GM19023 (cell line): Measurements from ENCODE around the gene PXK.
"Not testable (repeated sequence)": the region's sequence is repeated elsewhere in the genome, so short reads cannot be mapped to it uniquely, and the experiment has no call there.

Source experiments
- ATAC-seq: cut with Tn5 transposase; IDR thresholded peaks from one replicate; pipeline ENCODE4 v1.9.1; 2021; ENCODE audit warnings: mild to moderate bottlenecking, moderate library complexity; ENCODE audit not compliant: unreplicated experiment

PXK gene

DNA sequence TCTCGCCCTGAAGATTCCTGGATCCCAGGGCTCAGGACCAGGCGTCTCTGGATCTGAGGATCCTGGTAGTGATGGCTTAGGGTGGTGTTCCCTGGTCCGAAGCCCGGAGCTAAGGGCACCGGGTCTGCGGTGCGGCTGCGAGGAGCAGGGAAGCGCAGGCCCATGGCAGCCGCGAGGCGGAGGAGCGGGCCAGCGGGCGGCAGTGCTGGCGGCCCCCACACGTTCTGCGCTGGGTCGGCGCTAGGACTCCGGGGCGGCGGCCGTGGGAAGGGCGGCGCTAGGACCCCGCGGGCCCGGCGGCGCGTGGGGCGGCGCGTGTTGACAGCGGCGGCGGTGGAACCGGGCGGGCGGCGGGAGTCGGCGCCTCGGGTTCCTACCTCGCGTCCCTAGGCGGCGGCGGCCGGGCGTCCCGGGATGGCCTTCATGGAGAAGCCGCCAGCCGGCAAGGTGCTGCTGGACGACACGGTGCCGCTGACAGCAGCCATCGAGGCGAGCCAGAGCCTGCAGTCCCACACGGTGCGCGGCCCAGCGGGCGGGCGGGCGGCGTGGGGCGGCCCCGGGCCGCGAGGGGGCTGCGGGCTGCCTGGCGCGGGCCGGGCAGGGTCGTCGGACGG is at the start of gene PXK:
PXK (plus strand) TSS at position 318 of the 614 bp plus-strand sequence; CDS start at position 415, 97 bp downstream.
- ATAC-seq: peak; percentile 94

- no peak for ATAC-seq
Observed at GRCh38 chr3:58285334-58285733, 47.4 kb upstream of the PXK start.

GRCh38 chr3:58287354-58287753 is 45.3 kb upstream of the PXK start:
- no peak for ATAC-seq

GRCh38 chr3:58288011-58288728 is 44.5 kb upstream of the PXK start:
- ATAC-seq: no peak

DNA sequence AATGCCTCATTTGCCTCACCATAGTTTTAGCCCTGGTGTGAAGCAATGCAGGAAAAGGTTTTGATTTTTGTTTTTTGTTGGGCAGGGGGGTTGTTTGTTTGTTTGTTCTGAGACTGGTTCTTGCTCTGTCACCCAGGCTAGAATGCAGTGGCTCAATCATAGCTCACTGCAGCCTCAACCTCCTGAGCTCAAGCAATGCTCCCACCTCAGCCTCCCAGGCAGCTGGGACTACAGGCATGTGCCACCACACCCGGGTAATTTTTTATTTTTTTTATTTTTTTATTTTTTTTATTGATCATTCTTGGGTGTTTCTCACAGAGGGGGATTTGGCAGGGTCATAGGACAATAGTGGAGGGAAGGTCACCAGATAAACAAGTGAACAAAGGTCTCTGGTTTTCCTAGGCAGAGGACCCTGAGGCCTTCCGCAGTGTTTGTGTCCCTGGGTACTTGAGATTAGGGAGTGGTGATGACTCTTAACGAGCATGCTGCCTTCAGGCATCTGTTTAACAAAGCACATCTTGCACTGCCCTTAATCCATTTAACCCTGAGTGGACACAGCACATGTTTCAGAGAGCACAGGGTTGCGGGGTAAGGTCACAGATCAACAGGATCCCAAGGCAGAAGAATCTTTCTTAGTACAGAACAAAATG is 43.6 kb upstream of the PXK start:
- not testable (repeated sequence) for ATAC-seq

DNA sequence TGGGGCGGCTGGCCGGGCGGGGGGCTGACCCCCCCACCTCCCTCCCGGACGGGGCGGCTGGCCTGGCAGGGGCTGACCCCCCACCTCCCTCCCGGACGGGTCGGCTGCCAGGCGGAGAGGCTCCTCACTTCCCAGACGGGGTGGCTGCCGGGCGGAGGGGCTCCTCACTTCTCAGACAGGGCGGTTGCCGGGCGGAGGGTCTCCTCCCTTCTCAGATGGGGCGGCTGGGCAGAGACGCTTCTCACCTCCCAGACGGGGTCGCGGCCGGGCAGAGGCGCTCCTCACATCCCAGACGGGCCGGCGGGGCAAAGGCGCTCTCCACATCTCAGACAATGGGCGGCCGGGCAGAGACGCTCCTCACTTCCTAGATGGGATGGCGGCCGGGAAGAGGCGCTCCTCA is 42.2 kb upstream of the PXK start:
- not testable (repeated sequence) for ATAC-seq

- no peak for ATAC-seq
Observed at GRCh38 chr3:58291671-58292338, 40.9 kb upstream of the PXK start.

DNA sequence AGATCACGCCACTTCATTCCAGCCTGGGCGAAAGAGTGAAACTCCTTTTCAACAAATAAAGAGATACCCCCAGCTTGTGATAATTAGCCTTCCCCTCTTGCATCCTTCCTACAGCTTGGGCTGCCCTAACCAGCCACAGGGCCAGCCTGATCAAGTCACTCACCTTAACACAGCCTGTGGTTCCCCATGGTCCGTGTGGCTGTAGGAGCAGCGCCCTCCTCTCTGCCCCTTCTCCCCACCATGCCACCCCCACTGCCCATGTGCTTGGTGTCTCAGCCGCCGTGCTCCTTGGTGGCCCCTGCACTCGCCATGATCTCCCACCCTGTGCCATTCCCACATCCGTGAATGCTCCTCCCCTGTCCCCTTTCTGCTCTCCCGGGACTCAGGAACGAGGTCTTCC is 39.8 kb upstream of the PXK start:
- no peak for ATAC-seq

DNA sequence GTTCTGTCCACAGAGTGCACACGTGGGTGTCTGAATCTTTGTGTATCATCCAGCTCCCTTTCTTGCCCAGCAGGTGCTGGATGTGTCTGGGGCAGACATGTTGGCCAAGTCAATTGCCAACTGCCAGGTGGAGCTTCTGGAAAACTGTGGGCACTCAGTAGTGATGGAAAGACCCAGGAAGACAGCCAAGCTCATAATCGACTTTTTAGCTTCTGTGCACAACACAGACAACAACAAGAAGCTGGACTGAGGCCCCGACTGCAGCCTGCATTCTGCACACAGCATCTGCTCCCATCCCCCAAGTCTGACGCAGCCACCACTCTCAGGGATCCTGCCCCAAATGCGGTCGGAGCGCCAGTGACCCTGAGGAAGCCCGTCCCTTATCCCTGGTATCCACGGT is 39.2 kb upstream of the PXK start:
- no peak for ATAC-seq

DNA sequence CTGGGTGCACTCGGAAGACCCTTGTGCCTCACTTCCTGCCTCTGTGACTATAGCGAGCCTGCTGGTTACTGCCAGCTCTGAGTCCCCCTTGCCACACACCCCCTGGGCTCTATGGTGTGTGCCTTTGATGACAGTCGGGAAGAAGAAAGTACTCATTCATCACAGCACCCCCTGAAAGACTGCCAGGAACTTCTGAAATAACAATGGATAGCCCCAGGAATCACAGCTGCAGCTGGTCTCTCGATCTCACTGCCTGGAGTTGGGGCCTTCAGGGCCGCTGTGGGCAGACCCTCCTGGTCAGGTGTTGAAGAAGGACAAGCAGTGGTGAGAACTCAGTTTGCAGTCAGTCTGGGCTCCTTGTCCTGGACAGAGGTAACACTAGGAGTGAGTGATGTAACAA is 36.4 kb upstream of the PXK start:
- ATAC-seq: no peak

- no peak for ATAC-seq
Observed at GRCh38 chr3:58296843-58297242, 35.8 kb upstream of the PXK start.

DNA sequence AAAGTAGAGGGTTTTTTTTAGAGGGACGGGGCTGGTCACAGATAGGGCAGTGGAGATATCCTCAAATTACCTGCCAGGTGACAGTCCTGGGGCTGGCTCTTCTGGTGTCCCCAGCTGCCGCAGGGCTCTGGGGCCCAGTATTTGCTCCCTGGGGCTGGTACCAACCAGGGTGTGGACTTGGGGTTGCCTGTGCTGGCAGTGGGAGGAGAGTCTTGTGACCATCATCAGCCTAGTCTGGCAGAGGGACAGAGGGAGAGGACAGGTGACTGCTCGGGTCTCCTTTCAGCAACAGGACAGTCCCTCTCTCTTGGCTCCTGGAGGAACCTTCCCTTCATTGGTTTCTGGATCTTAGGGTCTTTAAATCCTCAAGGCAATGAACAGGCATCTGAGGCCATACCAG is 34.5 kb upstream of the PXK start:
- ATAC-seq: no peak

- ATAC-seq: no peak
Observed at GRCh38 chr3:58299075-58299474, 33.6 kb upstream of the PXK start.

GRCh38 chr3:58299839-58300516 is 32.7 kb upstream of the PXK start:
- ATAC-seq: no peak

GRCh38 chr3:58305882-58306711 is 26.6 kb upstream of the PXK start, which contains the start of the genes HTD2 and RPP14:
Gene HTD2 (plus strand): TSS chr3:58306520. CDS start chr3:58317614, 11,094 bp downstream.
Gene RPP14 (plus strand): TSS chr3:58306245. CDS start chr3:58310330, 4,085 bp downstream.
- peak; percentile 89 for ATAC-seq

DNA sequence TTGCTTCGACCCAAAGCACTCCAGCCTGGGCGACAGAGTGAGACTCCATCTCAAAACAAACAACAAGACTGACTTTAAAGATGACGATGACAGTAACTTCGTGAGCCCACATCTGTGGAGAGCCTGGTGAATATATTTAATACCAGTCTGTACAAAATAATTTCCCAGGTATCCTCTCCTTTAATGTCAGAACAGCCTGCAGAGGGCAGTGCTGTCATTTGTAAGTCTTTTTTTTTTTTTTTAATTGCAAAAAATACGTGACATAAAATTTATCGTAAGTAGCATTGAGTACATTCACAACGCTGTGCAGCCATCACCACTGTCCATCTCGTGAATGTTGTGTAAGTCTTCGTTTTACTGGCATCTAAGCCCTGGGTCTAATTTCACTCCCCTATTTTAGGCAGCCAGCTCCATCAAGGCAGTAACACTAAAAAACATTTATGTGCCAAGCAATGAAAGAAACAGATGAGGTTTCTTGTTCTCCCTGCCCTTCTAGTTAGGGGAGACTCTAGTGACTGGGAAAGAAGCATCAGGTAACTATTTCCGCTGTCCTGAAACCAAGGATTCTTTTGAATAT is 25.0 kb upstream of the PXK start:
- ATAC-seq: no peak

- no peak for ATAC-seq
Observed at GRCh38 chr3:58308728-58309127, 24.0 kb upstream of the PXK start.

DNA sequence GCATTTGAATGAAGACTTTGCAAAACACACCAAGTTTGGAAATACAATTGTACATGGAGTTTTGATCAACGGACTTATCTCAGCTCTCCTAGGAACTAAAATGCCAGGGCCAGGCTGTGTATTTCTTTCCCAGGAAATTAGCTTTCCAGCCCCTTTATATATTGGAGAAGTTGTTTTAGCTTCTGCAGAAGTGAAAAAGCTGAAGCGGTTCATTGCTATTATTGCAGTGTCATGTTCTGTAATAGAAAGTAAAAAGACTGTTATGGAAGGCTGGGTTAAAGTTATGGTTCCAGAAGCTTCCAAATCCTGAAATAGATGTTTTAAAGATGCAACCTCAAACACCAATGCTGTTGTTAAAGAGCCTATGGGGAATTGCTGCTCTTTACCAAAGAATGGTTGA is 14.9 kb upstream of the PXK start:
- no peak for ATAC-seq

DNA sequence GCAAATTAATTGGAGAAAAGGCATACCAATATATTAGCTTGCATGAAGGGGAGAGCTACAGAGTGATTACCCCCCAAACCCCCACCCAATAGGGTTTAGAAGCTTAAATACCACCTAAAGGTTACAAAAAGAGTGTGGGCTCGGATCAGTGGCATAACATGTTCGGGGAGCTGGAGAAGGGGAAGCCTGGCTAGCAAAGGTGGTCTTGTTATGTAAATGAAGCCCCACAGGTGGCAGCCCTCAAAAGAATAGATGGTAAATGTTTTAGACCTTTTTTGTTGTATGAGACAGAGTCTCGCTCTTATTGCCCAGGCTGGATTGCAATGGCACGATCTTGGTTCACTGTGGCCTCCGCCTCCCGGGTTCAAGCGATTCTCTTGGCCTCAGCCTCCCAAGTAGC is 10.9 kb upstream of the PXK start:
- ATAC-seq: no peak

DNA sequence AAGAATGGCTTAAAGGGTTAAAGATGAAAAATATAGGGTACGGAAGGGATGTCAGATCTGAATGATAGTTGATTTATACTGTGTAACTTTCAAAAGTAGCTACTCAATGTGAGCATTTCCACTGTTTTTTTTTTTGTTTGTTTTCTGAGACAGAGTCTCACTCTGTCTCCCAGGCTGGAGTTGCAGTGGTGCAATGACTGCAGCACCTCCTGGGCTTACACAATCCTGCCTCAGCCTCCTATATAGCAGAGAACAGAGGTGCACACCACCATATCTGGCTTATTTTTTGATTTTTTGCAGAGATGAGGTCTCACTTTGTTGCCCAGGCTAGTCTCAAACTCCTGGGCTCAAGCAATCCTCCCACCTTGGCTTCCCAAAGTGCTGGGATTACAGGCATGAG is 9.9 kb upstream of the PXK start:
- no peak for ATAC-seq
